ENCODE results near the gene NTNG2. TPM values are rescaled to one million over a fixed set of nuclear protein-coding genes. Genes with fewer than 3 reads are reported as not detected.

Gene NTNG2
- total RNA-seq, 1 donor from 2014 or later, result 3.0 TPM

DNA sequence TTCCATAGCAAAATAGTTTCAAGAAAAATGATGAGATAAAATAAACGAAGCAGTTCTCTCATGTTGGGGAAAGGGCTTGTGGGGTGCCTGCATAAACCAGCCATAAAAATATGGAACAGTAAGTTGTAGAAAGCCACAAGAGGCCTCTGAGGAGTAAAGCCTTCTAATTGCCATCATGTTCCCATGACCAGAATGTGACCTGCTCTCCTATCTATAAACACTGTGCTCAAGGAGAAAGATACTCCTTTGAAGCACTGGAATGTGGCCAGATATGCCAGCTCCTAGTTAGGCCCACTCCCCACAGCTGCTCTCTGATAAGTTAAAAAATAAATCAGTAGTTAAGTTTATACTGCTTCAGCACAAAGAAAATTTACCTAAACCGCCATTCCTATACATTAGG is 127.1 kb downstream of the NTNG2 start:
- no peak overlapping the region for H3K4me3 Mint-ChIP-seq (ENCODE audit: unreplicated experiment)
- H3K27me3 Mint-ChIP-seq (ENCODE audit: low read depth), result no peaks in the 10 kb centered on the region
- TF ChIP-seq, protein P1, sequence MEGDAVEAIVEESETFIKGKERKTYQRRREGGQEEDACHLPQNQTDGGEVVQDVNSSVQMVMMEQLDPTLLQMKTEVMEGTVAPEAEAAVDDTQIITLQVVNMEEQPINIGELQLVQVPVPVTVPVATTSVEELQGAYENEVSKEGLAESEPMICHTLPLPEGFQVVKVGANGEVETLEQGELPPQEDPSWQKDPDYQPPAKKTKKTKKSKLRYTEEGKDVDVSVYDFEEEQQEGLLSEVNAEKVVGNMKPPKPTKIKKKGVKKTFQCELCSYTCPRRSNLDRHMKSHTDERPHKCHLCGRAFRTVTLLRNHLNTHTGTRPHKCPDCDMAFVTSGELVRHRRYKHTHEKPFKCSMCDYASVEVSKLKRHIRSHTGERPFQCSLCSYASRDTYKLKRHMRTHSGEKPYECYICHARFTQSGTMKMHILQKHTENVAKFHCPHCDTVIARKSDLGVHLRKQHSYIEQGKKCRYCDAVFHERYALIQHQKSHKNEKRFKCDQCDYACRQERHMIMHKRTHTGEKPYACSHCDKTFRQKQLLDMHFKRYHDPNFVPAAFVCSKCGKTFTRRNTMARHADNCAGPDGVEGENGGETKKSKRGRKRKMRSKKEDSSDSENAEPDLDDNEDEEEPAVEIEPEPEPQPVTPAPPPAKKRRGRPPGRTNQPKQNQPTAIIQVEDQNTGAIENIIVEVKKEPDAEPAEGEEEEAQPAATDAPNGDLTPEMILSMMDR (IDR thresholded peaks at IDR 0.05), result no peak
- H3K27ac Mint-ChIP-seq (ENCODE audit: unreplicated experiment), result peak overlapping the region; percentile 79
- peaks cover 19% of the 10 kb centered on the region for H3K4me1 Mint-ChIP-seq (ENCODE audit: low read depth)
- no peak for DNase-seq (ENCODE audit: low spot score)
- no peaks in the 10 kb centered on the region for H3K9me3 Mint-ChIP-seq (ENCODE audit: low read depth)
- H3K36me3 Mint-ChIP-seq (ENCODE audit: low read depth), result peaks cover 9% of the 10 kb centered on the region

DNA sequence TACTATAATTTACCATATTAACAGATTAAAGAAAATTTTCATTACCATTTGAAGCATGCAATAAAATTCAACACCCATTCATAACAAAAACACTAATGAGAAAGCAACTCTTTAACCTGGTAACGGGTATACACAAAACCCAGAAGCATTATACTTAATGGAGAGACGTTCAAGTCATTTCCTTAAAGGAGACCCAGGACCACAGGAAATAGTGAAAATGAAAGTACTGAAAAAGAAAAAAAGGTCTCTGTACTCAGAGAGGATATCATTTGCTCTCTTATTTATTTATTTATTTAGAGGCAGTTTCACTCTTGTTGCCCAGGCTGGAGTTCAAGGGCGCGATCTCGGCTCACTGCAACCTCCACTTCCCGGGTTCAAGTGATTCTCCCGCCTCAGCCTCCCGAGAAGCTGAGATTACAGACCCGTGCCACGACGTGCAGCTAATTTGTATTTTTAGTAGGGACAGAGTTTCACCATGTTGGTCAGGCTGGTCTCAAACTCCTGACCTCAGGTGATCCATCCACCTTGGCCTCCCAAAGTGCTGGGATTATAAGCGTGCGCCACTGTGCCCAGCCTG is 131.4 kb downstream of the NTNG2 start:
- H3K36me3 Mint-ChIP-seq (ENCODE audit: low read depth), result peaks cover 27% of the 10 kb centered on the region
- TF ChIP-seq, protein P1 (IDR thresholded peaks at IDR 0.05), result no peak

More for the DNA sequence above, 131.4 kb downstream of the NTNG2 start:
- Mint-ChIP-seq H3K27ac (ENCODE audit: unreplicated experiment) (no peak overlapping the region), H3K27me3 (ENCODE audit: low read depth) (no peaks in the 10 kb centered on the region), H3K4me1 (ENCODE audit: low read depth) (peaks cover 12% of the 10 kb centered on the region), H3K4me3 (ENCODE audit: unreplicated experiment) (no peak overlapping the region), H3K9me3 (ENCODE audit: low read depth) (no peaks in the 10 kb centered on the region)
- DNase-seq (ENCODE audit: low spot score), result no peak

Other genes with a start within 250 kb of the NTNG2 start
- 24.4 to 28.2 TPM (median 26.6 TPM) in 3 replicates for gene MED27, start 82.2 kb upstream of the NTNG2 start, total RNA-seq
- 40.0 to 44.7 TPM (median 42.5 TPM) in 3 replicates for gene SETX, start 192.9 kb downstream of the NTNG2 start, total RNA-seq
- 7.1 to 10.7 TPM (median 8.9 TPM) in 3 replicates for gene TTF1, start 244.8 kb downstream of the NTNG2 start, total RNA-seq
- 0.47 to 0.74 TPM (median 0.63 TPM) in 3 replicates for gene CFAP77, start 248.2 kb downstream of the NTNG2 start, total RNA-seq